ENCODE data around the gene CAND2. TPM values are rescaled to one million over a fixed set of nuclear protein-coding genes. Genes with fewer than 3 reads are reported as not detected.

Gene CAND2
- polyA plus RNA-seq, 1 donor from 2014 or later: 17.3 TPM

- H3K4me2 ChIP-seq (ENCODE audit: low read length): no peak overlapping the region
- no peaks in the 10 kb centered on the region for H3K9me3 ChIP-seq (ENCODE audit: low read length)
- no peaks in the 10 kb centered on the region for H4K20me1 ChIP-seq (ENCODE audit: insufficient read depth)
- H3K9me2 ChIP-seq (ENCODE audit: insufficient read depth, low read length): no peaks in the 10 kb centered on the region
- H3K9ac ChIP-seq (ENCODE audit: low read length): no peak overlapping the region
- TF ChIP-seq POLR2AphosphoS5 (IDR thresholded peaks at IDR 0.05) (no peak), MXI1 (conservative IDR thresholded peaks at IDR 0.05; ENCODE audit: poor library complexity, severe bottlenecking) (no peak), SMC3 (conservative IDR thresholded peaks at IDR 0.05; ENCODE audit: poor library complexity) (no peak), REST (IDR thresholded peaks at IDR 0.05; ENCODE audit: borderline replicate concordance) (no peak), EZH2 (IDR thresholded peaks at IDR 0.05; ENCODE audit: borderline replicate concordance, insufficient read depth, low read length, poor library complexity, severe bottlenecking) (no peak), RAD21 (conservative IDR thresholded peaks at IDR 0.05) (no peak), CTCF (IDR thresholded peaks at IDR 0.05; ENCODE audit: poor library complexity, severe bottlenecking) (no peak)
- no peaks in the 10 kb centered on the region for H3K36me3 ChIP-seq (ENCODE audit: insufficient read depth, low read length)
- no peak overlapping the region for H3K4me3 ChIP-seq (ENCODE audit: low read length)
- no peak overlapping the region for H3K27ac ChIP-seq (ENCODE audit: low read length)
- no peak overlapping the region for H2AFZ ChIP-seq (ENCODE audit: low read depth, low read length)
- no peaks in the 10 kb centered on the region for H3K27me3 ChIP-seq (ENCODE audit: insufficient read depth, low read depth, low read length)
- no peaks in the 10 kb centered on the region for H3K79me2 ChIP-seq (replicated peaks; ENCODE audit: insufficient read depth, low read length)
- no peaks in the 10 kb centered on the region for H3F3A ChIP-seq (ENCODE audit: insufficient read depth, low read length, poor library complexity, severe bottlenecking)
Observed at GRCh38 chr3:12791430-12791829, 5.0 kb upstream of the CAND2 start.

- Histone ChIP-seq H3K79me2 (replicated peaks; ENCODE audit: insufficient read depth, low read length) (no peaks in the 10 kb centered on the region), H2AFZ (ENCODE audit: low read depth, low read length) (no peak overlapping the region), H3K36me3 (ENCODE audit: insufficient read depth, low read length) (no peaks in the 10 kb centered on the region), H3K9me2 (ENCODE audit: insufficient read depth, low read length) (no peaks in the 10 kb centered on the region), H3K9me3 (ENCODE audit: low read length) (no peaks in the 10 kb centered on the region), H3K4me3 (ENCODE audit: low read length) (no peak overlapping the region), H3K27ac (ENCODE audit: low read length) (no peak overlapping the region), H4K20me1 (ENCODE audit: insufficient read depth) (no peaks in the 10 kb centered on the region), H3F3A (ENCODE audit: insufficient read depth, low read length, poor library complexity, severe bottlenecking) (no peaks in the 10 kb centered on the region), H3K9ac (ENCODE audit: low read length) (no peak overlapping the region), H3K27me3 (ENCODE audit: insufficient read depth, low read depth, low read length) (no peaks in the 10 kb centered on the region), H3K4me2 (ENCODE audit: low read length) (no peak overlapping the region)
- no peak for TF ChIP-seq TAF1 (IDR thresholded peaks at IDR 0.05; ENCODE audit: low read depth)
- TF ChIP-seq POLR2AphosphoS5 (IDR thresholded peaks at IDR 0.05): no peak
- TF ChIP-seq SMC3 (conservative IDR thresholded peaks at IDR 0.05; ENCODE audit: poor library complexity): no peak
- no peak for TF ChIP-seq REST (IDR thresholded peaks at IDR 0.05; ENCODE audit: borderline replicate concordance)
- no peak for TF ChIP-seq MXI1 (conservative IDR thresholded peaks at IDR 0.05; ENCODE audit: poor library complexity, severe bottlenecking)
- TF ChIP-seq EP300 (conservative IDR thresholded peaks at IDR 0.05; ENCODE audit: poor library complexity, severe bottlenecking): no peak
- no peak for TF ChIP-seq EZH2 (IDR thresholded peaks at IDR 0.05; ENCODE audit: borderline replicate concordance, insufficient read depth, low read length, poor library complexity, severe bottlenecking)
- TF ChIP-seq CTCF (IDR thresholded peaks at IDR 0.05; ENCODE audit: poor library complexity, severe bottlenecking): no peak
- TF ChIP-seq RAD21 (conservative IDR thresholded peaks at IDR 0.05): no peak
Observed at GRCh38 chr3:12793701-12794100, 2.8 kb upstream of the CAND2 start.

All from neural cell (in vitro differentiated cells).